H1 (cell line): ENCODE measurements around the gene TYW1B.

Experiments used
- ASH2L ChIP-seq: fragments of 200-600, 300-600 bp; sonication (generic); IDR thresholded peaks from one replicate; pipeline ENCODE4 v1.7.1; 2017; ENCODE audit warnings: low read length
- KDM5A ChIP-seq: fragments of 200-600 bp; IDR thresholded peaks from 2 replicates; pipeline ENCODE4 v1.7.1; 2012; ENCODE audit warnings: mild to moderate bottlenecking, low read length, inconsistent platforms, mixed read lengths
- POLR2A ChIP-seq, 2 experiments: IDR thresholded peaks; 1 replicate in 1 of 2; 2 replicates in 1 of 2; pipeline ENCODE4 v1.6.1; 2011; ENCODE audit warnings: low read depth in 2 of 2, low read length in 2 of 2, mild to moderate bottlenecking in 2 of 2; ENCODE audit errors: control extremely low read depth in 1 of 2
- POLR2AphosphoS5 ChIP-seq: IDR thresholded peaks from 2 replicates; pipeline ENCODE4 v1.6.1; 2011; ENCODE audit warnings: low read depth, low read length
- RFX5 ChIP-seq: IDR thresholded peaks from 2 replicates; pipeline ENCODE4 v1.6.1; 2011; ENCODE audit warnings: low read depth, low read length, improper control_type of control experiment, borderline replicate concordance
- SIN3A ChIP-seq, 2 experiments: IDR thresholded peaks in 1 of 2; conservative IDR thresholded peaks in 1 of 2; 2 replicates each; pipeline ENCODE4 v1.6.1; 2011 to 2012; ENCODE audit warnings: low read length in 2 of 2, improper control_type of control experiment in 1 of 2, low read depth in 1 of 2, mild to moderate bottlenecking in 1 of 2
- TF ChIP-seq, protein P1 (sequence below), 3 experiments: IDR thresholded peaks; 1 replicate in 2 of 3; 2 replicates in 1 of 3; pipeline versions ENCODE4 v1.5.1 to v1.6.1; 2011; ENCODE audit warnings: low read length in 3 of 3, mild to moderate bottlenecking in 3 of 3, inconsistent platforms in 2 of 3, low read depth in 1 of 3, moderate library complexity in 1 of 3; ENCODE audit not compliant: insufficient read depth in 1 of 3; ENCODE audit errors: control extremely low read depth in 1 of 3

DNA sequence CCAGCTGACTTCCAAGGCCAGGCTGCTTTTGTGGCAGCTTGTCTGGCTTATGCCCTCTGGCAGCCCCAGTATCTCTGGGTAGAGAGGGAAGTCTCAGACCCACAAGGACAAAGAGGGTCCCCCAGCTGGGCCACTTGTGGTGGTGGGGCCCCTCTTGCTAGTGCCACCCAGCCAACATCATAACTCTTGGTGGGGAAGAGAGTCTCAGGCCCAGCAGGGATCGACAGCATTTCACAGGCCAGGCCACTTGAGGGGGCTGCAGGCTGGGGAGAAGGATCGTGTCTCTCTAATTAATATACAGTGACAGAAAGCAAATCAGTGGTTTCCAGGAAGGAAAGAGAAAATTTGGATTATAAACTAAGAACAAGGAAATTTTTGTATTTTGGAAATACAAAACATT is 76.0 kb downstream of the TYW1B start:
- TF ChIP-seq, protein P1, sequence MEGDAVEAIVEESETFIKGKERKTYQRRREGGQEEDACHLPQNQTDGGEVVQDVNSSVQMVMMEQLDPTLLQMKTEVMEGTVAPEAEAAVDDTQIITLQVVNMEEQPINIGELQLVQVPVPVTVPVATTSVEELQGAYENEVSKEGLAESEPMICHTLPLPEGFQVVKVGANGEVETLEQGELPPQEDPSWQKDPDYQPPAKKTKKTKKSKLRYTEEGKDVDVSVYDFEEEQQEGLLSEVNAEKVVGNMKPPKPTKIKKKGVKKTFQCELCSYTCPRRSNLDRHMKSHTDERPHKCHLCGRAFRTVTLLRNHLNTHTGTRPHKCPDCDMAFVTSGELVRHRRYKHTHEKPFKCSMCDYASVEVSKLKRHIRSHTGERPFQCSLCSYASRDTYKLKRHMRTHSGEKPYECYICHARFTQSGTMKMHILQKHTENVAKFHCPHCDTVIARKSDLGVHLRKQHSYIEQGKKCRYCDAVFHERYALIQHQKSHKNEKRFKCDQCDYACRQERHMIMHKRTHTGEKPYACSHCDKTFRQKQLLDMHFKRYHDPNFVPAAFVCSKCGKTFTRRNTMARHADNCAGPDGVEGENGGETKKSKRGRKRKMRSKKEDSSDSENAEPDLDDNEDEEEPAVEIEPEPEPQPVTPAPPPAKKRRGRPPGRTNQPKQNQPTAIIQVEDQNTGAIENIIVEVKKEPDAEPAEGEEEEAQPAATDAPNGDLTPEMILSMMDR (IDR thresholded peaks at IDR 0.05; ENCODE audit: control extremely low read depth in 1 of 3, insufficient read depth in 1 of 3, low read depth in 1 of 3, low read length in 3 of 3), result peak; percentile 53 to 75 (median 58)
- TF ChIP-seq SIN3A (conservative IDR thresholded peaks at IDR 0.05 in 1 of 2, IDR thresholded peaks at IDR 0.05 in 1 of 2; ENCODE audit: low read depth in 1 of 2, low read length in 2 of 2) (no peak), POLR2A (IDR thresholded peaks at IDR 0.05; ENCODE audit: control extremely low read depth in 1 of 2, low read depth in 2 of 2, low read length in 2 of 2) (no peak), ASH2L (no peak), POLR2AphosphoS5 (no peak), RFX5 (no peak), KDM5A (no peak)
